Stimulated activated CD4-positive, alpha-beta T cell treated with anti-CD3 and anti-CD28 coated beads, Interleukin-2, amount 100 ng/mL, for 4 hours (primary cell): Measurements from ENCODE around the gene ASB3.
"Not testable (repeated sequence)": the region's sequence is repeated elsewhere in the genome, so short reads cannot be mapped to it uniquely, and the experiment has no call there.

Experiments
- DNase-seq: peaks from one replicate; pipeline ENCODE4 v3.0.0-alpha.2; 2020; ENCODE audit warnings: low read depth

Gene ASB3, protein sequence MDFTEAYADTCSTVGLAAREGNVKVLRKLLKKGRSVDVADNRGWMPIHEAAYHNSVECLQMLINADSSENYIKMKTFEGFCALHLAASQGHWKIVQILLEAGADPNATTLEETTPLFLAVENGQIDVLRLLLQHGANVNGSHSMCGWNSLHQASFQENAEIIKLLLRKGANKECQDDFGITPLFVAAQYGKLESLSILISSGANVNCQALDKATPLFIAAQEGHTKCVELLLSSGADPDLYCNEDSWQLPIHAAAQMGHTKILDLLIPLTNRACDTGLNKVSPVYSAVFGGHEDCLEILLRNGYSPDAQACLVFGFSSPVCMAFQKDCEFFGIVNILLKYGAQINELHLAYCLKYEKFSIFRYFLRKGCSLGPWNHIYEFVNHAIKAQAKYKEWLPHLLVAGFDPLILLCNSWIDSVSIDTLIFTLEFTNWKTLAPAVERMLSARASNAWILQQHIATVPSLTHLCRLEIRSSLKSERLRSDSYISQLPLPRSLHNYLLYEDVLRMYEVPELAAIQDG

DNA sequence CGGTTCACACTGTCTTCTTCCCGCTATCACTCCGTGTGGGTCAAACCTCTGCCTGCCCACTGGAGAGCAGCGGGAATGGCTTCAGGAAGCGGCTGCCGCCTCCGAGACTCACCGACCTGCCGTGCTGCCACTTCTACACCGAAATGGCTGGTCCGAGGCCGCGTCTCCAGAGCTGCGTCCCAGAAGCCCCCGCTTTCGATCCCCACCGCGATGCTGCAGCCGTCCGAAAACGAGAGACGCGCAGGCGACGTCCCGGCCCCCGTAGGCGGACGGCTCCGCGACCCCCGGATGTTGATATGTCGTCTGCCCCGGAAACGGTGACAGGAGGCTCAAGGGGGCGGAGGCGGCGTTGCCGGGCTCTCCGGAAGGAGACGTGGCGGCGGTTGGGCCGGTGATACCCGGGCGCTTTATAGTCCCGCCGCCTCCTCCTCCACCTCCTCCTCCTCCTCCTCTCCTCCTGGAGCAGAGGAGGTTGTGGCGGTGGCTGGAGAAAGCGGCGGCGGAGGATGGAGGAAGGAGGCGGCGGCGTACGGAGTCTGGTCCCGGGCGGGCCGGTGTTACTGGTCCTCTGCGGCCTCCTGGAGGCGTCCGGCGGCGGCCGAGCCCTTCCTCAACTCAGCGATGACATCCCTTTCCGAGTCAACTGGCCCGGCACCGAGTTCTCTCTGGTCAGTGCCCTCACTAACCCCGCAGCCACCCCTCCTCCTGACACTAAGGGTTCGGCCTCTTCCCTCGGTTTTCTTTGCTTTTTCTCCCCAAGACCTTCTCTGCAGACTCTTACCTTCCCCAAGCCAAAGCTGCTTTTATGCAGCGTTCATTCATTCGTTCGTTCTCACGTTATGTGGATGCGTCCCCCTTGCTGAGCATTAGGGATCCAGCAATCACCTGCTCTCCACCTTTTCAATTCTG, at the start of gene ASB3, which contains the start of gene ERLEC1:
TSS of gene ASB3 (minus strand) at position 249 of the 909 bp plus-strand sequence. CDS start 21,381 bp downstream, outside the sequence.
TSS of gene ERLEC1 (plus strand) at position 340 of the 909 bp plus-strand sequence. CDS start at position 507, 167 bp downstream.
- peak; percentile 75 for DNase-seq

DNA sequence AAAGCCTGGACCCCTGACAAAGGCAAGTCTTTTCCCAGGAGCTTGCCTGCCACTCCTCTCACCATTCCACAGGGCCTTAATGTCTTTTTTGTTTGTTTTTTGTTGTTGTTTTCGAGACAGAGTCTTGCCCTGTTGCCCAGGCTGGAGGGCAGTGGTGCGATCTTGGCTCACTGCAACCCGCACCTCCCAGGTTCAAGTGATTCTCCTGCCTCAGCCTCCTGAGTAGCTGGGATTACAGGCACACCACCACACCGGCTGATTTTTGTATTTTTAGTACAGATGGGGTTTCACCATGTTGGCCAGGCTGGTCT, 43.2 kb upstream of the ASB3 start:
- not testable (repeated sequence) for DNase-seq

DNA sequence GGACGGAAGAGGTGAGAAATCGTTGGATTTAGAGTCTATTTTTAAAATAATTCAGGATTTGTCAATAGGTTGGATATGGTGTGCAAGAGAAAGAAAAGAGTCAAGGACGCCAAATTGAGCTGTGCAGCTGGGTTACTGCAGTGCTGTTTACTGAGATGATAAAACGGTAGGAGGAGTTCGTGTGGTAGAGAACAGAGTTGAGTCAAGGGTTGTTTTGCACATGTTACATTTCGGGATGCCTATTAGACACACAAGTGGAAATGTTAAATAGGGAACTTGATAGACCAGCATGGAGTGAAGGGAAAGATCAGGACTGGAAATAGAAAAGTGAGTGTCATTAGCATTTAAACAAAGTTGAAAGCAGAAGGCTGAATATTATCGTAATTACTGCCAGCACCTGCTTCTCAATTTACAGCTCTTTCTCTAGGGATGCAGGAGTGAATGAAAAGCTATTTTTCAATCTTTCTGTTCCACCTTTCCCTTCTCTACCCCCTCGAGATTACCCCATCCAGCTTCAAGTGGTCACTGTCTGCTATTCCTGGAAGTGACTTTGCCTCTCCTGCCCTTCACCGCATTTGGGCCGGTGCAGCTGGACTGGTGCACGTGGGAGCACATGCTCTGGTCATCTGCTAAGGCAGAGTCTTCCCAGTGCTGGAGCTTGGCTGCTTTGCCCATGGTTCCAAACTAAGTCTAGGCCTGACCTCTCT, 42.7 kb upstream of the ASB3 start:
- no peak for DNase-seq

DNA sequence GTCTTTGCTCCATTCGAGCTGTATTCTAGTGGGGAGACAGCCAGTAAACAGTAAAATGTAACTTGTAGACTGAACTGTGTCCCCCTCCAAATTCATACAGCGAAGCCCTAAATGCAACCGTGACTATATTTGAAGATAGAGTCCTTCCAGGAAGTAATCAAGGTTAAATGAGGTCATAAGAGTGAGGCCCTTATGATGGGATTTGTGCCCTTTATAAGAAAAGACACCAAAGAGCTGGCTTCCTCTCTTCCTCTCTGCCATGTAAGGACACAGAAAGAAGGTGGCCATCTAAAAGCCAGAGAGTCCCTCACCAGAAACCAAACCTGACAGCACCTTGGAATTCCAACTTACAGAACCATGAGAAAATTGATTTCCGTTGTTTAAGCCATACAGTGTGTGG, 41.6 kb upstream of the ASB3 start:
- DNase-seq = no peak

DNA sequence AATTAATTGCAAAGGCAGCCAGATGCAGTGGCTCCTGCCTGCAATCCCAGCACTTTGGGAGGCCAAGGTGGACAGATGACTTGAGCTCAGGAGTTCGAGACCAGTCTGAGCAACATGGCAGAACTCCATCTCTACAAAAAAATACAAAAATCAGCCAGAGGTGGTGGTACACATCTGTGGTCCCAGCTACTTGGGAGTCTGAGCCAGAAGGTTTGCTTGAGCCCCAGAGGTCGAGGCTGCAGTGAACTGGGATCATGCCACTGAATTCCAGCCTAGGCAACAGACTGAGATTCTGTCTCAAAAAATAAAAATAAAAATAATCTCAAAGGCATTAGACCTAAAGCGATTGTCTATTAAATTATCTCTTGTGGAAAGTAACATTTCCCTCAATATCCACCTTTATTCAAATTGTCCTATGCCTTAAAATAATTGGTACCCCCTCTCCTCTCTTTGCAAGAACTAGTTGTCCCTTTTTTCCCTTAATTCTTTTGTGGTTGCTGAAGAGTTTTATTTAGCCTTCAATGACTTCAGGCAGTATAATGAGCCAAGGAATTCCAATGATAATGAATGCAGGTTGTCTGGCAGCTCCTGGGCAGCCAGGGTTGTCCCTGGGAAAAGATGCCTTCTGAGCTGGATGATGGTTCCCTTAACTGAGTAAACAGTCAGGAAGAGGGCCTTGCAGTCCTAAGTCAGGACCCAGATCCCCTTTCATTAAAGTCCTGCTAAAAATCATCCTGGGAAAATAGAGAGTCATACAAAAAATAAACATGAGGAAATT, 40.8 kb upstream of the ASB3 start:
- DNase-seq = no peak

DNA sequence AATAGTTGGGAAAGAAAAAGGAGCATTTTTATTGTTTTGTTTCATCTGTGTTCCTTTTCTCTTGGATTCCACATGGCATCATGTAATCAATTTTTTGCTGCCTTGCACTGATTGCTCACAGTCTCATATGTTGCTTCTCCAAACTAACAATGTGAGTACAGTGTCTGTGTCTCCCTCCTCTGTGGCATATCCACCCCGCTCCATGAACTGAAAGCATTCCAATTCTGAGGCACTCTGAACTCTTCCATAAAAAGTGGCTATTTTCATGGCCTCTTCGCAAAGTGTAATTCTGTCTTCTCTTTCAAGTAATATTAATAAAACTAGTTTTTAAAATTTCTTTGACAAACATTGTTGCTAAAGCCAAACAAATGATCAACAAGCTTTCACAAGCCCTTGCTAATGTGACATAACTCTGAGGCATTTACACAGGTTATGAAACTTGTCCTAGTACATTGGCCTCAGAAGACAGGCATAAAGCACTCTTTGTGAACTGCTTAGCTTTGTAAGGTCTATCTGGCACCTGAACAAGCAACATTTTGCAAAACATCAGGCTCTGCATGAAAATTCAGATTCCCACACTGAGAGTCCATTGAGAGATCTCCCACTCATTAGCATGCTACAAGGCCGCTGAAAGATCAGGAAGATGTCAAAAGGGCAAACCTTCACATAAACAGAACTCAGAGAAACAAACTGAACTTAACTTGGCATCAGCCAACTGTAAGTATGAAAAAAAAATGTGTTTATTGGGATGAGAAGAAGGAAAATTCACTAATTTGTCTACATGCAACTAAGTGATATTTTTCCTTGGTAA, 40.0 kb upstream of the ASB3 start:
- no peak for DNase-seq

DNA sequence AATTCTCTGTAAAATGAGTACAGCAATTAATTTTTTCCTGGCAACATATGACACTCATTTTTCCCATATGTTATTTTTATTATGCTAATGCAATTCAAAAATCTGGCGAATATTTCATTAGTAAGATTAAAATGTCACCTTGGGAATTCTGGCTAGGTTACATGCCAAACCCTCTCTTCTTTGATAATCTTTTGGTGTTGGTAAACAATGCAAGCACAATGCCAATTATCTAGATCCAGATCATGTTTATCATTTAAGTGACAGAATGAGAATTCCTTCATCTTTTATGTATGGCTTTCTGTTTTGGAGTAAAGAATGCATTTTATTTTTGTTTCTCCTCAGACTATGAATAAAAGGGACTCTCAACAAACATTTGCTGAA, 39.3 kb upstream of the ASB3 start:
- DNase-seq = no peak

DNA sequence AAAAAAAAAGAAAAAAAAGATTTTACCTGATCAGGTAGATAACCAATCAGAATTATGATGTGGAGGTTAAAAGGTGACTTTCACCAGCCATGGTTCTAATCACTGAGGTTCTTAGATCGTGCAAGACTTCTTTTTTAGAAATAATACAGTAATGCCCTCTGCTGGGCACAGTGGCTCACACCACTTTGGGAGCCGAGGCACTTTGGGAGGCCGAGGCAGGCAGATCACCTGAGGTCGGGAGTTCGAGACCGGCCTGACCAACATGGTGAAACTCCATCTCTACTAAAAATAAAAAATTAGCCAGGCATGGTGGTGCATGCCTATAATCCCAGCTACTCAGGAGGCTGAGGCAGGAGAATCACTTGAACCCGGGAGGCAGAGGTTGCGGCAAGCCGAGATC, 36.9 kb upstream of the ASB3 start:
- not testable (repeated sequence) for DNase-seq

DNA sequence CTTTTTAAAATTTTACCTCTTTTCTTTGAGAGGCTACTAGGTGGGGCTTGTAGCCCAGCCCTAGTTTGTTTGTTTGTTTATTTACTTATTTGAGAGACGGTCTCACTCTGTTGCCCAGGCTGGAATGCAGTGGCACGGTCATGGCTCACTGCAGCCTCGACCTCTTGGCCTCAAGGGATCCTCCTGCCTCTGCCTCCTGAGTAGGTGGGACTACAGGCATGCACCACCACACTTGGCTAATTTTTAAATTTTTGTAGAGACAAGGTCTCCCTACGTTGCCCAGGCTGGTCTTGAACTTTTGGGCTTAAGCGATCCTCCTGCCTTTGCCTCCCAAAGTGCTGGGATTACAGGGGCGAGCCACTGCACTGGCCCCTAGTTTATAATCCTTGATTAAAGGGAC, 35.1 kb upstream of the ASB3 start:
- no peak for DNase-seq

DNA sequence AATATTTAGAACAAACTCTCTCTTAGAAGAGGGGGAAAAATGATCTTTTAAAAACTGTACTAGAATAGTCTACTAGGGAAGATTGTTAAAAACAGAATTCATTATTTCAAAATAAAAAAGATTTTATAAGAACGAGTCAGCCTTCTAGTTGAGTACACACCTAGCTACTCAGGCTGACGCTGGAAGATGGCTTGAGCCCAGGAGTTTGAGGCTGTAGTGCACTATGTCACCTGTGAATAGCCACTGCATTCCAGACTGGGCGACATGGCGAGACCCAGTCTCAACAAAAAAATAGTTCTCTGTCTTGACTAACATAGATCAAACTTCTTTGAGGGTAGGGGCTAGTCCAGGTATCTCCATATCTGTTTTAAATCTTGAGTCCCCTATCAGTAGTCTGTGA, 34.0 kb upstream of the ASB3 start:
- no peak for DNase-seq

DNA sequence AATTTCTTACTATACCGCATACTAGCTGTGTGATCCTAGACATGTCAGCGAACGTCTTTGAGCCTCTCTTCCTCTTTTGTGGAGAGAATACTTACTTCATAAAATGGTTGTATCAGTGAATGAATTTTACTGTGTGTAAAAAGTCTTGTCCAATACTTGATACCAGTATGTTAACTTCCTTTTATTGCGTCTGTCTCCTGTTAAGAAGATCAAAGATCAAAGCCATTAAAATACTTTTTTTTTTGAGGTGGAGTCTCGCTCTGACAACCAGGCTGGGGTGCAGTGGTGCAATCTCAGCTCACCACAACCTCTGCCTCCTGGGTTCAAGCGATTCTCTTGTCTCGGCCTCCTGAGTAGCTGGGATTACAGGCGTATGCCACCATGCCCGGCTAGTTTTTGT, 33.3 kb upstream of the ASB3 start:
- no peak for DNase-seq

DNA sequence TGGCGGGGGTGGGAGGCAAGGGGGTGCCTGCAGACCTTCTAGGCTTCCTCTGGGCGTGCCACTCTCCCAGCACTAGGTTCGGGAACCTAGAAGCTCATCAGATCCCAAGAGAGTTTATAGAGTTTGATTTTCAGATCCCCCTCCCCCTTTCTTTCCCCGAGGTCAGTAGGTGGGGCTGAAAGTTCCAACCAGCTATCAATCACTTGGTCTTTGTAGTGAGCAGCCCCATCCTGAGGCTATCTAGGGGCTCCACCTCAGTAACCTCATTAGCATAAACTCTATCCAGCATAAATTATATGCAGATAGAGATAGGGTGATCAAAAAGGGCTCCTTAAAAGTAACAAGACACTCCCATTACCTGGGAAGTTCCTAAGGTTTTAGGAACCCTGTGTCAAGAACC, 32.9 kb upstream of the ASB3 start:
- no peak for DNase-seq

DNA sequence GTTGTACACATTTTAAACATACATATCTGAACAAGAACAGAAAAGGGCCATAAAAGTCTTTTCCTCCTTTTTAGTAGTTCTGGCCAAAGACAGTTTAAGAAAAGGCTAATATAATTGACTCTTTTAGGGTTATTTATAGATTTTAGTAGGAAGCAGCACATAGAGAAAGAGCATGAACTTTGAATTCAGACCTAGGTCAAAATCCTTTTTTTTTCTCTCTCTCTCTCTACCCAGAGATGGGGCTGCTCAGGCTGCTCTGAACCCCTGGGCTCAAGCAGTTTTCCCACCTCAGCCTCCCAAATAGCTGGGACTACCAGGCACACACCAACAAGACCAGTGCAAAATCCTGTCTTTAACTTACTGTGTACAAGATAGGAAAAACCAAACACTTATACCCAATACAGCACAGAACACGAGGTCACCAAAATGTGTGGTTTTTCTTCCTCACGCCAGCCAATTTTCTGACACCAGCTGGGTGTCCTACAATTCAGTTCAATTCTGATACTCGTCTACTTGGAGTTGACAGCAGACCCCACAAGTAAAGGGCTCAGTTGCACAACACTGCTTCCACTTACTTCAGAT, 32.2 kb upstream of the ASB3 start:
- DNase-seq = no peak

DNA sequence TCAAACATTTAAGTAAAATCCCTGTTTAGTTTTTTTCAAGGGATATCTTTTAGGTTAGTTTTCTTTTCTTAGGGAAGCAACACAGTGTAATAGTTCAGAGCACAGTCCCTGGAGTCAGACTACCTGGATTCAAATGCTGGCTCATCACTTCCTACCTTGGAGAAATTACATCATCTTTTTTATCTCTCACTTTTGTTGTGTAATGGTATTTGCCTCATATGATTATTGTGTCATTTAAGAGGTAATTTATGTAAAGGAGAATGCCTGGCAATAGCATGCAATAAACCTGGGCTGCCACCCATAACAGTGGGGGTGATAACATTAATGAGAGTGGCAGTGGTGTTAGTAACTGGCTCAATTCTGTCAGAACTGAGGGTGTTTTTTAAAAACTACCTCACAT, 26.4 kb upstream of the ASB3 start:
- no peak for DNase-seq

DNA sequence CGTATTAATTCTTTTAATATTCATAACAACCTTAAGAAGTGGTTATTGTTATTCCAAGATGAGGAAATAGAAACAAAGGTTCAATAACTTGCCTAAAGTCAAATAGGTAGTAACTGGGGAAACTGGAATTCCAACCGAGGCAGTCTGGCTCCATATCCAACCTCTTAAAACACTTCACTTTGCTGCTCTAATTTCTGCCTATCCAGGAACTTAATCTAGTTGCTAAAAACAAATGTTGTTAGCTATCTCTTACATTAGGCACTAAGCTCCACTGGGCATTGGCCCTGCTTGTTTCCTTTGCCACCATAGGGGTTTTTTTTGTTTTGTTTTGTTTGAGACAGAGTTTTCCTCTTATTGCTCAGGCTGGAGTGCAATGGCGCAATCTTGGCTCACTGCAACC, 24.8 kb upstream of the ASB3 start:
- no peak for DNase-seq

DNA sequence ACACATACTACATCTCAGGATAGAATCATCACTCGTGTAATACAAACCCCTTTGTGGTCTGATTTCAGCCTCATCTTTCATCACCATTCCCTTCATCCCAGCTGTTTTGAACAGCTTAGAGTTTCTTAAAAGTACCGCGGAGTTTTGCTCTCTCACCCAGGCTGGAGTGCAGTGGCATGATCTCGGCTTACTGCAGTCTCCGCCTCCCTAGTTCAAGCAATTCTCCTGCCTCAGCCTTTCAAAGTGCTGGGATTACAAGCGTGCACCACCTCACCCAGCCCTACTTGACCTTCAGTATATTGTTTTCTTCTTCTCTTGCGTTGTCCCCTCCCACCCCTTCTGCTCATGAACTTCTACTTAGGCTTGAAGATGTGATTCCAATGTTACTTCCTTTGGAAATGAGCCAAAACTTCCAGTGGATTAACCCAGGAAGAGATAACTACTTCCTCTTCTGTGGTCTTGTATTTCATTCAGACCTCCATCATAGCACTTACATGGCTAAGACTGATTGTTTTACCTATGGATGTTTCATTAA, 15.9 kb upstream of the ASB3 start:
- no peak for DNase-seq

DNA sequence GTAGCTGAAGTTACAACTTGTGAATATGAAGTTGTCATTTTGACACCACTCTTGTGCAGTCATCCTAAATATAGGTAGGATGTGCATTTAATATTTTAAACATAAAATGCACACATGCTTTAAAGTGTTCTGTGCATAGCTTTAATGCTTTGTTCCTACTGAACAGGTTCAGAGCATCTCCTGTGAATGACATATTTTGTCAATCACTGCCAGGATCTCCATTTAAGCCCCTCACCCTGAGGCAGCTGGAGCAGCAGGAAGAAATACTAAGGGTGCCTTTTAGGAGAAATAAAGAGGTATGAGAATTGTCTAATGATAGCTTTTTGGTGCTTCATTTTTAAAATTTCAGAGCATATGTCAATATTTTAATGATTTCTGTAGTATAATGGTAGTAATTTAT, 14.8 kb upstream of the ASB3 start:
- DNase-seq = no peak

DNA sequence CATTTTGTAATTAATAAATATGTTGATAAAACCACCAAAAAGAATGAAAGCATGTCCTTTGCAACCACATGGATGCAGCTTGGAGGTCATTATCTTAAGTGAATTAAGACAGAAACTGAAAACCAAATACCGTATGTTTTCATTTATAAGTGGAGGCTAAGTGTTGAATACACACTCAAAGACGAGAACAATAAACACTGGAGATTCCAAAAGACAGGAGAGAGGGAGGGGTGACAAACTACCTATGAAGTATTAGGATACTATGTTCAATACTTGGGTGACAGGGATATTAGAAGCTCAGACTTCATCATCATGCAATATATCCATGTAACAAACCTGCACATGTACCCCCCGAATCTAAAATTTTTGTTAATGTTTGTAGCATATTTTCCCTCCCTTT, 7.1 kb upstream of the ASB3 start:
- no peak for DNase-seq

DNA sequence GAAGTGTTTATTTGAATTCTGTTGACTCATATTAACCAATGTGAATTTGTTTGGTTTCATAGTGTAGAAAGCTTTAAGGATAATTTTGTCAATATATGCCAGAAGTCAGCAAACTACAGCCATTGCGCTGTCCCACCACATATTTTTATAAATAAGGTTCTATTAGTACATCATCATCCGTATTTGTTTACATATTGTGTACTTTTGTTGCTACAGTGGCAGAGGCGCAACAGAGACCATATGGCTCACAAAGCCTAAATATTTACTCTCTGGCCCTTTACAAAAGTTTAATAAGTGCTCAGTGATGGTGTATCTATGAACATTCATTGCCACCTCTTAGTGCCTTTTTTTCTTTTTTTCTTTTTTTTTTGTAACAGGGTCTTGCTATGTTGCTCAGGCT, 6.5 kb upstream of the ASB3 start:
- DNase-seq = no peak
